Hematopoietic multipotent progenitor cell treated with erythropoietin and hydrocortisone succinate and interleukin-3 and kit ligand, for 17 days (in vitro differentiated cells): Measurements from ENCODE around the gene IL17B.

Experiments
- DNase-seq: peaks from one replicate; pipeline ENCODE4 v3.0.0-alpha.2; 2015; ENCODE audit warnings: low spot score

Gene IL17B

GRCh38 chr5:149376711-149377447 is 2.2 kb downstream of the IL17B start:
- no peak for DNase-seq

DNA sequence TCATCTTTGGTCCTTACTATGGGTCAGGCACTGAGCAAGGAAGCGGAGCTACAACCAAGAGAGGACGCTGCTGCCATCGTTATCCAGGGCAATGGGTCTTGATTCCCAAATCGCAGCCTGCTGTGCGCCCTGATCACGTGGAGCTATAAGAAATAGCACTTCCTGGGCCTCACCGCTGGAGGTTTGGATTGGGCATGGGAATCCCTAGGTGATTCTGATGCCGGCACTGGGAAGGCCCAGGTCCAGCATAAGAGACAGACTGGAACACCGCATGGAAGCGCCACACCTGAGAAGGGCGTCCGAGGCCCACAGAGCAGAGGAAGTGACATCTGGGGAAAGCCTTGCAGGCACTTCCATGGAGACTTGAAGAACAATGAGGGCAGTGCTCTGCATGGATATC is 3.0 kb downstream of the IL17B start:
- no peak for DNase-seq

DNA sequence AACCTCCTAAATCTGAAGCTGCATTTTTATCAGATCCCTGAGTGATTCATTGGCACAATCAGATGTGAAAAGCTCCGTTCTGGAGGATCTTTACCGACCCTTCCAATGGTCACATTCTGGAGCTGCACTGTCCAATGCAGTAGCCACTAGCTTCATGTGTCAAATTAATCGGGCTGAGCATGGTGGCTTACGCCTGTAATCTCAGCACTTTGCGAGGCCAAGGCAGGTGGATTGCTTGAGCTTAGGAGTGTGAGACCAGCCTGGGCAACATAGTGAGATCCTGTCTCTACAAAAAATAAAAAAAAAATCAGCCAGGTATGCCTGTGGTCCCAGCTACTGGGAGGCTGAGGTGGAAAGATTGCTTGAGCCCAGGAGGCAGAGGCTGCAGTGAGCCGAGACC is 3.7 kb downstream of the IL17B start:
- no peak for DNase-seq

DNA sequence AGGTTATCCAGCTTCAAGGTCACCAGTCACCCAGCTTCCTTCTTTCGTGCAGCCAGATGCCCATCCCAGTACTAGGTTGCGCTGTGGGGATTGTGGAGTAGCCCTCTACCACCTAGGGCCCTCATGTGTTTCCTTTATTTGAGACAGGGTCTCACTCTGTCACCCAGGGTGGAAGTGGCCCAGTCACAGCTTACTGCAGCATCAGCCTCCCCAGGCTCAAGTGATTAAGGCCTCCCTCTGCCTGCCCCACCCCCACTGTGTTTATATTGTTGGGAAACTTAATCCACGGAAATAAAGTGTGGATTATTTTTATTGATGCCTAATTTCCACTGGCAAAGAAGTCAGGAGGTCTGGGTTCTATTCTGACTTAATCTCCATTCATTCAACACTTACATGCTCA is 4.3 kb downstream of the IL17B start:
- no peak for DNase-seq

DNA sequence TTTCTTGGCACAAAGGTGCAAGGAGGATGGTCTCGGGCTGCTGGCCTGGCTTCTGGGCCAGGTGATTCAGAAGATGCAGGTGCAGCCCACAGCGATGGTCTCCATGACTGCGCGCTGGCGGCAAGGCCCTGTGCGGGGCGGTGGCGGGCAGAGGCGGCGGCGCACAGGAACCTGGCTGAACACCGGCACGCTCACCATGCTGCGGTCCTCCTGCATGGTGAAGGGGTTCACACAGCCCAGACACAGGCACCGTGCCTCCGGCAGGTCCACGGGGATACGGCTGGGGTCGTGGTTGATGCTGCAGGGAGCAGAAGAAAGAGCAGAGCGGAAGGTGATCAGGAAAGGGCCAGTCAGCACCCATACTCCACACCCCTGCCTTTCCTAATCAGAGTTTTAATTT is 4.8 kb downstream of the IL17B start:
- no peak for DNase-seq

- no peak for DNase-seq
Measured at GRCh38 chr5:149372932-149373331, 6.2 kb downstream of the IL17B start.

- DNase-seq: no peak
Measured at GRCh38 chr5:149372076-149372795, 6.9 kb downstream of the IL17B start.

GRCh38 chr5:149371296-149371962 is 7.7 kb downstream of the IL17B start:
- DNase-seq: peak; percentile 74

DNA sequence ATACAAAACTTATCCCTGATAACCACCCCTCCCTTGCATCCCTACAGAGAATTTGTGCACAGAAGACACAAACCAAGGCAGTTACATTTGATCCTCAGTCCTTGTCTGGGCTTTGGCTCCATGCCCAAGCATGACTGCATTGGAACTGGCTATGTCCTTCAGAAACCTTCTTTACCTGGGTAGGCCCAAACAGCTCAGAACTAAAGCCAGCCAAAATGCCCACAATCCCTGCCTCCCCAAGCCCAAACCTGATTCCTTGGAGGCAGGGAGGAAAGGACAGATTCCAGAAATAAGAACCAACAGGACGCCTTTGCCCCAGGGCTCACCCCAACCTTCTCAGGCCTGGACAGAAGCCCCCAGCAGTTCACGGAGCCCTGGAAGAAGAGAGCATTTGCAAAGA is 8.2 kb downstream of the IL17B start:
- no peak for DNase-seq

DNA sequence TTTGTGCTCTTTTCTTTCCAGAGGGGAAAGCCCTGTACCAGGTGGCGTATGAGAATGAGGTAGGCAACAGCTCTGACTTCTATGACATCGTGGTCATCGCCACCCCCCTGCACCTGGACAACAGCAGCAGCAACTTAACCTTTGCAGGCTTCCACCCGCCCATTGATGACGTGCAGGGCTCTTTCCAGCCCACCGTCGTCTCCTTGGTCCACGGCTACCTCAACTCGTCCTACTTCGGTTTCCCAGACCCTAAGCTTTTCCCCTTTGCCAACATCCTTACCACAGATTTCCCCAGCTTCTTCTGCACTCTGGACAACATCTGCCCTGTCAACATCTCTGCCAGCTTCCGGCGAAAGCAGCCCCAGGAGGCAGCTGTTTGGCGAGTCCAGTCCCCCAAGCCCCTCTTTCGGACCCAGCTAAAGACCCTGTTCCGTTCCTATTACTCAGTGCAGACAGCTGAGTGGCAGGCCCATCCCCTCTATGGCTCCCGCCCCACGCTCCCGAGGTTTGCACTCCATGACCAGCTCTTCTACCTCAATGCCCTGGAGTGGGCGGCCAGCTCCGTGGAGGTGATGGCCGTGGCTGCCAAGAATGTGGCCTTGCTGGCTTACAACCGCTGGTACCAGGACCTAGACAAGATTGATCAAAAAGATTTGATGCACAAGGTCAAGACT is 11.0 kb downstream of the IL17B start:
- no peak for DNase-seq

DNA sequence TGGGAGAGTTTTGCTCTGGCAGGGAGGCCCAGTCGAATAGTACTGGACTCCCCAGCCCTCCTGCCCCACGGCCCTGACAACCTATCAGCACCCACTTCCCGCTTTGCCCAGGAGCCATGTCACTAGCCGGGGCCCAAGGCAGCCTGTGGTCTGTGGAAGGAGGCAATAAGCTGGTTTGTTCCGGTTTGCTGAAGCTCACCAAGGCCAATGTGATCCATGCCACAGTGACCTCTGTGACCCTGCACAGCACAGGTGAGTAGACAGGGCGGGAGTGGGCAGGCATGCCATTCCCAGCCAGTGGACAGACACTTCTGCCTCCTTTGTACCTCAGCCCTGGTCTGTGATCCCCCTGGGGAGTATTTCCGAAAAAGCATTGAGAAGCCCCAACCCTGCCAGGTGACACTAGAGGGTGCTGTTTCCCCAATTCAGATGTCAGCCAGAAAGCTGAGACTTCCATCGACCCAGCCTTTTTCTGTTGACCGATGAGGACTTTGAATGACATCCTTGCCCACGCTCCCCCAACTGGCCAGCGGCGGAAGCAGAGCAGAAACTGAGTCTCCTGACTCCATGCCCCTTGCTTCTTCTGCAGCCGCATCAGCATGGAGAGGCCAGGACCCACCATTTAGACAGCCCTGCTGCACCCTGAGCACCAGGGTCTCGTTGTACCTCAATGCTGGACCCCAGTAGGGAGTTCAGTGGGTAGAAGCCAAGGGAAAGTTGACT is 11.7 kb downstream of the IL17B start:
- peak; percentile 75 for DNase-seq

GRCh38 chr5:149366169-149366729 is 12.8 kb downstream of the IL17B start:
- DNase-seq: peak; percentile 14

GRCh38 chr5:149365418-149365817 is 13.7 kb downstream of the IL17B start:
- no peak for DNase-seq

DNA sequence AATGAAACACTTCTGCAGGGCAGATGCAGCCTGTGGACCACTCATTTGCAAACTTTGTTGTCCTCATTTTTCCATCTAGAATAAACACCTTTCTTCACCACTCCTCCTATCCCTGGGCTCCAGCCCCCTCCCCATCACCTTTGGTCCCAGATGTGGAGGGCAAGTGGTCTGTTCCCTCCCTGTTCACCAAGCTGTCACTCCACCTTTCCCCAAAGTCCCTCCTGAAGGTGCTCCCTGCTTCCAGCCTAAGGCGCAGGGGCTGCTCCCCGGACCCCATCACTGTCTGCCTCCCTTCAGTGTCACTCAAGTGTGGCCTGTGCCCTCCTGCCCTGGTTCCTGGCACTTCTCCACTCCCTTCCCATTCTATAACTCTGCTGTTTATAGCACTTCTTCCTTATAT is 14.4 kb downstream of the IL17B start:
- DNase-seq: no peak

DNA sequence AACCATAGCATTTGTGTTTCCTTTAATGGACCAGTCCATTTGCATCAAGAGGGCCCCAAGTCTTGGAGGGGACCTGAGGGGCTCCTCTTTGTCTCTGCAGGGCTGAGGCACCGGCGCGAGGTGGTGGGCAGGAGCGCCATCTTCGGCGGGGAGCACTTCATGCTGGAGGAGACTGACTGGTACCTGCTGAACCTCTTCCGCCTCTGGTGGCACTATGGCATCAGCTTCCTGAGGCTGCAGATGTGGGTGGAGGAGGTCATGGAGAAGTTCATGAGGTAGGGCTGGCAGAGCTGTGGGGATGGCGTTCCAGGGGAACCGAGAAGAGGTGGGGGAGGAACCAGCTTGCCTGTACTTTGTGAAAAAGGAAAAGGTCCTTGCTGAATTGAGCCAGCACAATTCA is 15.2 kb downstream of the IL17B start:
- no peak for DNase-seq

GRCh38 chr5:149363358-149363757 is 15.7 kb downstream of the IL17B start:
- DNase-seq: no peak

DNA sequence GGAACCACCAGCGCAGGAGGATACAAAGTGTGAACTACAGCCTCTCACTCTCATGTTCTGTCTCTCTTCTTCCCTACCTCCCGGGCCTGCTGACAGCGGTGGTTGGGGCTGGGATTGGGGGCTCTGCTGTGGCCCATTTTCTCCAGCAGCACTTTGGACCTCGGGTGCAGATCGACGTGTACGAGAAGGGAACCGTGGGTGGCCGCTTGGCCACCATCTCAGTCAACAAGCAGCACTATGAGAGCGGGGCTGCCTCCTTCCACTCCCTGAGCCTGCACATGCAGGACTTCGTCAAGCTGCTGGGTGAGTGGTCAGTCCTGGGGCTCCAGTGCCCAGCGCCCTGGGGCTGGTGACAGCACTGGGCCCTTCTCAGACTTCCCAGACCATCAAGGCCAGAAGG is 16.6 kb downstream of the IL17B start:
- DNase-seq: no peak

DNA sequence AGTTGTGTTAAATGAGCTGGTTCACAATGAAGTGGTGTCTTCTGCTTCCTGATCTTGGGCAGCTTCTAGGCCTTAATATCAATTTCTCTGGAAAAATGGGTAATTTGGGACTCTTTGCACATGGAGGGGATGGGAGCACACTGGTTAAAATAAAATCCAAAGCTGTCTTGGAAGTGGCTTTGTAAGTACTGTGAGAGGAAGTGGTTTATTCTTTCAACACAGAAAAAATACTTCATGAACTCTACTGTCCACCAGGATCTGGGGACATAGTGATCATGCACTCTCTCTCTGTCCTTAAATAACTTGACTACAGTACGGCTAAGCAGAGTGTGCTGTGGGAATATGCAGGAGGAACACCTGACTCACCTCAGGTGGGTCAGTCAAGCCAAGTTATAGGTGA is 18.8 kb downstream of the IL17B start:
- no peak for DNase-seq

GRCh38 chr5:149358868-149359495 is 20.1 kb downstream of the IL17B start:
- DNase-seq: peak; percentile 10

GRCh38 chr5:149358294-149358651 is 20.8 kb downstream of the IL17B start:
- DNase-seq: no peak
